ENCODE measurements around the gene KLK11. TPM values are rescaled to one million over a fixed set of nuclear protein-coding genes. Genes with fewer than 3 reads are reported as not detected.

The KLK11 gene
- total RNA-seq, 1 experiment from 2014 or later: not detected

DNA sequence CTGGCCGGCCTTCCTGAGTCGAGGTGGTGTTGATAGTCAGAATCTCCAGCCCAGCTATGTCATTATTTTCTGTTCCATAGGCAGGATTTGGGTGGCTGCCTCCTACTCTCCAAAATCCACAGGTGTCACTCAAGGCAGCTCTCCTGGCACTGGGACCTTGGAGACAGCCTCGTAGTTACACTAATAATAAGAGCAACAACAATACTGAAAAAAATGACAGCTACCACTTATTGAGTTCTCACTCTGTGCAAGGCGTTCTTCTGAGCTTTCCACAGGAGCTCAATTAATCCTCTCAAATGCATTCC lies 20.6 kb upstream of the KLK11 start:
- H3K36me3 ChIP-seq (ENCODE audit: control insufficient read depth, insufficient read depth, low read length): no peaks in the 10 kb centered on the region
- no peak for TF ChIP-seq REST (IDR thresholded peaks at IDR 0.05; ENCODE audit: insufficient read depth in 1 of 2, low read depth in 2 of 2, low read length in 1 of 2)
- TF ChIP-seq CTCF (IDR thresholded peaks at IDR 0.05): no peak
- TF ChIP-seq TCF7L2 (IDR thresholded peaks at IDR 0.05; ENCODE audit: low read depth, low read length): no peak
- no peak for TF ChIP-seq SIN3A (IDR thresholded peaks at IDR 0.05; ENCODE audit: borderline replicate concordance, insufficient read depth, low read depth, low read length)
- no peak for TF ChIP-seq POLR2AphosphoS5 (IDR thresholded peaks at IDR 0.05; ENCODE audit: low read depth, low read length)
- no peaks in the 10 kb centered on the region for H3K4me1 ChIP-seq (ENCODE audit: control insufficient read depth, insufficient read depth, low read length)
- ChIA-PET POLR2A (interaction anchor here (0.5 kb wide), 1 partner anchor 40 kb away, joined by 5 read pairs; no protein-coding TSS in a partner anchor), CTCF (no interaction called here)
- BruUV-seq (replicated peaks): no TSS peak
- DNase-seq (ENCODE audit: low read depth, low spot score) (no peak), ATAC-seq (no peak)
- in situ Hi-C loops (cut with HindIII; ENCODE audit: low pct_unique_long_range_greater_than_20kb, low sequenced_read_pairs): no loop called here
- no peak overlapping the region for H3K4me3 ChIP-seq (ENCODE audit: low read depth in 2 of 2, low read length in 2 of 2)
- H3K9me3 ChIP-seq (ENCODE audit: control insufficient read depth, insufficient read depth, low read depth, low read length): no peaks in the 10 kb centered on the region
- no peaks in the 10 kb centered on the region; the same call in 1 of the 2 replicates for H3K27me3 ChIP-seq (ENCODE audit: control insufficient read depth, insufficient read depth, low read length)
- intact Hi-C loops (cut with micrococcal nuclease; ENCODE audit: unreplicated experiment): no loop called here
- H3K27ac ChIP-seq (ENCODE audit: low read length): no peak overlapping the region

- POLR2A ChIA-PET: no interaction called here
- no peak overlapping the region for H3K4me3 ChIP-seq (ENCODE audit: low read depth in 2 of 2, low read length in 2 of 2)
- H3K4me1 ChIP-seq (ENCODE audit: control insufficient read depth, insufficient read depth, low read length): no peaks in the 10 kb centered on the region
- ATAC-seq (no peak), DNase-seq (ENCODE audit: low read depth, low spot score) (no peak)
- no peaks in the 10 kb centered on the region for H3K36me3 ChIP-seq (ENCODE audit: control insufficient read depth, insufficient read depth, low read length)
- no peaks in the 10 kb centered on the region for H3K9me3 ChIP-seq (ENCODE audit: control insufficient read depth, insufficient read depth, low read depth, low read length)
- H3K27me3 ChIP-seq (ENCODE audit: control insufficient read depth, insufficient read depth, low read length): no peaks in the 10 kb centered on the region; the same call in 1 of the 2 replicates
- no TSS peak for BruUV-seq (replicated peaks)
- TF ChIP-seq REST (IDR thresholded peaks at IDR 0.05; ENCODE audit: insufficient read depth in 1 of 2, low read depth in 2 of 2, low read length in 1 of 2) (no peak), CTCF (IDR thresholded peaks at IDR 0.05) (no peak), TCF7L2 (IDR thresholded peaks at IDR 0.05; ENCODE audit: low read depth, low read length) (no peak), SIN3A (IDR thresholded peaks at IDR 0.05; ENCODE audit: borderline replicate concordance, insufficient read depth, low read depth, low read length) (no peak), POLR2AphosphoS5 (IDR thresholded peaks at IDR 0.05; ENCODE audit: low read depth, low read length) (no peak)
- intact Hi-C loops (cut with micrococcal nuclease; ENCODE audit: unreplicated experiment): no loop called here
- CTCF ChIA-PET: no interaction called here
- in situ Hi-C loops (cut with HindIII; ENCODE audit: low pct_unique_long_range_greater_than_20kb, low sequenced_read_pairs): no loop called here
- no peak overlapping the region for H3K27ac ChIP-seq (ENCODE audit: low read length)
These were observed 17.9 kb upstream of the KLK11 start for GRCh38 chr19:51044327-51044726.

Data from Panc1 (cell line).